Fibroblast of skin of back (primary cell): Measurements from ENCODE around the gene KYNU.
"Not testable (repeated sequence)": the region's sequence is repeated elsewhere in the genome, so short reads cannot be mapped to it uniquely, and the experiment has no call there.

Source experiments
- DNase-seq: peaks from one replicate; pipeline ENCODE4 v3.0.0-alpha.2; 2013

KYNU gene

GRCh38 chr2:142872882-142873724 lies 4.4 kb upstream of the KYNU start:
- peak; percentile 72 for DNase-seq

- no peak for DNase-seq
Observed at GRCh38 chr2:142873831-142874287, 3.6 kb upstream of the KYNU start.

DNA sequence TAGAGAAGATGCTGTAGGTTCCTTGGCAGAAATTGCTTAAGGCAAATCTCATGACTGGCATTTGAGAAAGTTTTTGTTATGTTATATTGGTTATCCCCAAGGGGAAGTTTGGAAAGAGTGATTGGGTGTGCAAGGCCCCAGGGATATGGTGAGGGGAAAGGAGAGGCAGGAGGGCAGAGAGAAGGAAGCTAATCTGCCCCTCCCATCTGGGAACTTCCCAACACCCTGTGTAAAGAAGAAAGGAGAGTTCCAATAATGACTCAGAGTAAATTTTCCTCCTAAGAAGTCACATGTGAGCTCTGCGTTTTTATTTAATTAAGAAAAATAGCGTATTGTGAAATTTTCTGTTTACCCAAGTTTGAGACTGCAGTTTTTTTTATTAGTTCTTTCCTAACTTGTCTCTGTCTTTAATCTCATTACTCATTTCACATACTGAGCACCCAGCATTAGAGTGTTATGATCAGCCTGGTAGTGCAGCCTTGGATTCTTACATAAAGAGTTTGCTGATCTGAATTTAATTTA lies 3.1 kb upstream of the KYNU start:
- peak; percentile 81 for DNase-seq

- no peak for DNase-seq
Observed at GRCh38 chr2:142875010-142875409, 2.5 kb upstream of the KYNU start.

GRCh38 chr2:142875652-142876051 lies 1.8 kb upstream of the KYNU start:
- no peak for DNase-seq

GRCh38 chr2:142876423-142876822 lies 1.0 kb upstream of the KYNU start:
- DNase-seq, result no peak

GRCh38 chr2:142878031-142878678 lies 691 bp downstream of the KYNU start:
- no peak for DNase-seq

- no peak for DNase-seq
Observed at GRCh38 chr2:142879151-142879550, 1.7 kb downstream of the KYNU start.

GRCh38 chr2:142880279-142880678 lies 2.8 kb downstream of the KYNU start:
- peak; percentile 87 for DNase-seq

GRCh38 chr2:142881619-142882018 lies 4.2 kb downstream of the KYNU start:
- no peak for DNase-seq

GRCh38 chr2:142882500-142882899 lies 5.0 kb downstream of the KYNU start:
- DNase-seq, result not testable (repeated sequence)

DNA sequence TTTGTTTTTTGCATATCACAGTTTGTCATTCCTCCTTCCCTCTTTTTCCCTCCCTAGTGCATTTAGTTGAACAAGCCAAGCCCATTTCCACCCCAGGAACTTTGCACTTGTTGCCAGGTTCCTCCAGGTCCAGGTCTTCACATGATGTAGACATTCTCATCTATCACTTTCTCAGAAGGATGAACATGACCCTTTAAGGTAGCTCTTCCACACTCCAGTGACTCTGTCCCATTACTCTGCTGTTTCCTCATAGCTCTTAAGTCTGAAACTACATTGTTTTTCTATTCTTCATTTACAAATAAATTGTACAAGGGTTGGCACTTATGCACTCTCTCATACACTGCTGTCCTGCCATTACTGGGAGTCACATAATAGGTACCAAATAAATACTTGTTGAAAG lies 6.1 kb downstream of the KYNU start:
- DNase-seq, result no peak

DNA sequence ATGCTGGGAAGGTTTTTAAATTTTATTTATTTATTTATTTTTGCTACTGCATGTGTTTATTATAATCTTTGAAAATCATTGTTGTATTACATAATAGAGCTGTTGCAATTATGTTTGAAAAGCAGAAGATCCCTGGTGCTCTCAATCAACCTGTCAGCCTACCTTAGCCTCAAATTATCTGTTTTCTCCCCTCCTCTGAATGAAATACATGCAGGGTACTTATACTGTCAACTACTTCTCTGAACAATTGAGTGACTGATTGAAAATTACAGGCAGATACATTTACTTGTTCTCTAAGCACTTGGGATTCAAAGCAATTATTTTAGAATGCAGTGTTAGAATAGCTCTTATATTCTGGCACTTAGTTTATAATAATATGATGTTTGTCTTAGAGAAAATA lies 8.1 kb downstream of the KYNU start:
- no peak for DNase-seq

DNA sequence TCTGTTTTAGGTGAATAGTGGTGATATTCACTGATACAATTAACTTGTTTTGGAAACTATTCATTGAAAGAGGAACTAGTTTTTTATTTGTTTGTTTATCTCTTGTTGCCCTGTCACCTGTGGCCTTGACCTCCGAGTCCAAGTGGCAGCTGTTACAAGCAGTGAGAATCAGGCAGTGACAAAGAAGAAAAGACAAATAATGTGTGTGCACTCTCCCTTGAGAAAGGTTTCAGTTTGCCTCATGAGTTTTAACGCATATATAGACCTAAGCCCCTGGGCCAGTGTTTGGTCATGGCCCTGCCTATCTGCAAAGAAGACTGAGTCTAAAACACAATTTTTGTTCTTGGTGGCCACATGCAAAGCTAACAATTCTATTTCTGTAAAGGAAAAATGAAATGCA lies 15.3 kb downstream of the KYNU start:
- DNase-seq, result no peak

DNA sequence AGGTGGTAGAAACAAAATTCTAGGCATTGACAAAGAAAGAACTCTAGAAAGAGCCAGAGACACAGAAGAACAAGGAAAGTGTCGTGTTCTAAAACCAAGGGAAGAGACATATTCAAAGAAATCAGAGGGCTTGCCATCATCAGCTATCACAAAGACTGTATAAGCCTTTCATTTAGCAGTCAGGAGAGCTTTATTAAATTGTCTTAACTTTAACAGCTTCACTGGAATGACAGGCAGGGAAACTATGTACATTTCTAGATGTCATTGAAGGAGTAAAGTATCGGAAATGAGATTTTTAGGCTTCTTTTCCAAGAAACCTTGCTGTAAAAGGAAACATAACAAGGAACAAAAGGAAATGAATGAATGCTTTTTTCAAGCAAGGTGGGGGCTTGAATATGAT lies 15.8 kb downstream of the KYNU start:
- no peak for DNase-seq

- no peak for DNase-seq
Observed at GRCh38 chr2:142897807-142898206, 20.3 kb downstream of the KYNU start.

DNA sequence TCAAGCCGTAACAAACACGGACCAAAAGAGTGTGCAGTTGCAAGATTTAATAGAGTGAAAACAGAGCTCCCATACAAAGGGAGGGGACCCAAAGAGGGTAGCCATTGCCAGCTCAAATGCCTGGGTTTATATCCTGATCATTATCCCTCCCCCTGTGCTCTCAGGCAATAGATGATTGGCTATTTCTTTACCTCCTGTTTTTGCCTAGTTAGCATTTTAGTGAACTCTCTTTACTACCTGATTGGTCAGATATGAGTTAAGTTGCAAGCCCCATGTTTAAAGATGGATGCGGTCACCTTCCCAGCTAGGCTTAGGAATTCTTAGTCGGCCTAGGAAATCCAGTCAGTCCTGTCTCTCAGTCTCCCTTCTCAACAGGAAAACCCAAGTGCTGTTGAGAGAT lies 22.9 kb downstream of the KYNU start:
- DNase-seq, result not testable (repeated sequence)

- DNase-seq, result no peak
Observed at GRCh38 chr2:142901780-142902179, 24.3 kb downstream of the KYNU start.

- DNase-seq, result not testable (repeated sequence)
Observed at GRCh38 chr2:142903726-142904125, 26.3 kb downstream of the KYNU start.

- DNase-seq, result no peak
Observed at GRCh38 chr2:142907653-142908052, 30.2 kb downstream of the KYNU start.

DNA sequence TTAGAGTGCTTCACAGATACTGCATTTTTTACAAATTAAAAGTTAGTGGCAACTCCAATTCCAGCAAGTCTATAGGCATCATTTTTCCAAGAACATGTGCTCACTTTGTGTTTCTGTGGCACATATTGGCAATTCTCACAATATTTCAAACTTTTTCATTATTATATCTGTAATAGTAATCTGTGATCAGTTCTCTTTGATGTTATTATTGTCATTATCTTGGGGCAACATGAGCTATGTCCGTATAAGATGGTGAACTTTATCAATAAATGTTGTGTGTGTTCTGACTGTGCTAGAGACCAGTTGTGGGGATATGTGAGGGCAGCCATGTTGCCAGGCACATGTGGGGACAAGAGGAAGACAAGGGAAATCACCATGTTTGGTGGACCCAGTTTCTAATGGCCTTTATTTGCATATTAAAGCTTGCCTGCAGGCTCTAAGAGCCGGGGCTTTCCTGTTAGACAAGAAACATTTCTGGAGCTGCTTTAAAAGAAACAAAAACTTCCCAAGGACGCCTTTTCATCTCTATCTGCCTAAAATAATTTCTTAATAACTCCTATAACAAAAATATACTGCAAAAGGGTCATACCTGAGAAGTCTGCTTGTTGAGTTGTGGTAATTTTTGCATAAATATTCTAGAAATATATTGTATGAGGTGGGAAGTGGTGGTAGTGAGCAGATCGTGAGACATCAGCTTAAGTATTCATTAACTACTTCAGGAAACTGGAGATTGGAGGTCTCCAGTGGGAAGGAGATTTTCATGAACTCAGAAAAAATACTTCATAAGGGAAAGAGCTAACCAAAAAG lies 37.2 kb downstream of the KYNU start:
- DNase-seq, result no peak

DNA sequence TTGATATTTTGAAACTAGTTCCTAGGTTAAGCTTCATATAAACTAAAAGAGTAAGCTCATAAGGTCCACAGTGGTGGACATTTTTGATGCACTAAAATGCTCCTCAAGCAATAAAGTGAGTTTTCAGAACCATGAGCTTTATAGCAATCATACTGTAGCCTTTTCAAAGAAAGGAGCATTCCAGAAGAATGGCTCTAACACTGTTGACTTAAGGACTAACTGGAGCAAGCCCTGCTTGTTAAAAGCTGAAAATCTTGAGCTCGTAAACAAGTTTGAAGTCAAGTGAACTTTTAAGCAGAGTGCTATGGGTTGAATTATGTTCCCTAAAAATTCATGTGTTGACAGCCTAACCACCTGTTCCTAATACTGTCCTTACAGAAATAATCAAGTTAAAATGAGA lies 38.0 kb downstream of the KYNU start:
- DNase-seq, result no peak

- no peak for DNase-seq
Observed at GRCh38 chr2:142918624-142919023, 41.2 kb downstream of the KYNU start.
